ENCODE measurements around the gene MIPOL1. TPM values are rescaled to one million over a fixed set of nuclear protein-coding genes. Genes with fewer than 3 reads are reported as not detected.
A peak's percentile ranks its signal among the peaks of the same experiment; 100 is the strongest.

The MIPOL1 gene
- total and polyA plus RNA-seq, 2 of the 13 experiments (the other 11 are each of a cell fraction or from before 2014, with no cell fraction given): 8.6 to 34.2 TPM

DNA sequence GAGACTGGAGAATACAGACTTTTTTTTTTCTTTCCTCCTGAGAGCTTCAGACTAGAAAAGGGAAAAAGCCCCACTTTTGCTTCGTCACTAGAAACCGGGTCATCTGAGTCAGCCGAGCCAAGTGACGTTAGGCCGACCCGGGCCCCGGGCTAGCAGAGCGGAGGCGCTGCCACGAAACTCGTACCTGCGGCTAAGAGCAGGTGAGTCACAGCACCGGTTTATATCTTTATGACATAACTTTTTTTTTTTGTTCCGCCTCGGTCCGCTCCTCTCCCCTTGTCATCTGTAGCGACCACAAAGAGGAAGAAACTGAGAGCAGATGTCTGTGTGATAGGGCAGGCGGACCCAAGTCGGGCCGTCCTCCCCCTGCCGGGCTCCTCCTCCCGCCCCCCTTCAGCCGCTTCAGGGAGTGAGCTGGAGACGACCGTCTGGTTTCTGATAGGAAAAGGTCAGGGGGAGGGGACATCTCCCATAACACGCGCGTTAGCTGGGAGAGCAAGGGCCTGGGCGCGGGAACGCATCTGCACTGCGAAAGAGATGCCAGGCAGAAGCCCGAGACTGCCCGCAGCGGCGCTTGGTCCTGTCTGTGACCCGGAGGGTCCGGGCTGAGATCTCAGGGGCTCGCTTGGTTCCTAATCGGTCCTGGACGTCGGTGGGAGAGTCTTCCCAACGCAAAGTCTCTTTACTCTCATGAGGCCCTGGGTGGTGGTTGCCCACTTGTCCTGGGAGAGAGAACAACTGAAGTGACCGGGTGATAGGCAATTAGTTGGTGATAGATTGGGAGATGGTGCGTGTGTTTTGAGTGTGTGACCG is 398.3 kb downstream of the MIPOL1 start (continued):
- TF ChIP-seq SNAPC4 (CRISPR knock-in tag; IDR thresholded peaks at IDR 0.05) (peak; percentile 92), SNAI1 (CRISPR knock-in tag; IDR thresholded peaks at IDR 0.05; ENCODE audit: borderline replicate concordance) (peak; percentile 88), ZNF777 (CRISPR knock-in tag; IDR thresholded peaks at IDR 0.05) (peak; percentile 92), PHF5A (CRISPR knock-in tag; IDR thresholded peaks at IDR 0.05; ENCODE audit: low read depth, unreplicated experiment) (peak; percentile 68), GTF2F1 (IDR thresholded peaks at IDR 0.05; ENCODE audit: low read length) (no peak), ZFP91 (CRISPR knock-in tag; IDR thresholded peaks at IDR 0.05; ENCODE audit: borderline replicate concordance) (peak; percentile 96), PCBP1 (IDR thresholded peaks at IDR 0.05; ENCODE audit: borderline replicate concordance, low read depth, low read length) (no peak), SMAD9 (CRISPR knock-in tag; IDR thresholded peaks at IDR 0.05) (peak; percentile 19), JARID2 (CRISPR knock-in tag; IDR thresholded peaks at IDR 0.05; ENCODE audit: insufficient replicate concordance) (peak; percentile 49), ZNF224 (CRISPR knock-in tag; IDR thresholded peaks at IDR 0.05) (peak; percentile 98), SP5 (CRISPR knock-in tag; IDR thresholded peaks at IDR 0.05; ENCODE audit: borderline replicate concordance, low read depth) (peak; percentile 95), MBD4 (IDR thresholded peaks at IDR 0.05; ENCODE audit: borderline replicate concordance, low read length) (no peak), ZNF124 (CRISPR knock-in tag; IDR thresholded peaks at IDR 0.05) (peak; percentile 95), SAFB2 (CRISPR knock-in tag; IDR thresholded peaks at IDR 0.05; ENCODE audit: borderline replicate concordance, low read depth) (peak; percentile 60; the same call in 1 of the 2 replicates), ZNF143 (CRISPR knock-in tag; IDR thresholded peaks at IDR 0.05) (peak; percentile 66), IRF9 (CRISPR knock-in tag; IDR thresholded peaks at IDR 0.05; ENCODE audit: borderline replicate concordance) (peak; percentile 81; the same call in 1 of the 2 replicates), ZFAT (CRISPR knock-in tag; conservative IDR thresholded peaks at IDR 0.05) (peak; percentile 26)
- TF ChIP-seq, protein P1, sequence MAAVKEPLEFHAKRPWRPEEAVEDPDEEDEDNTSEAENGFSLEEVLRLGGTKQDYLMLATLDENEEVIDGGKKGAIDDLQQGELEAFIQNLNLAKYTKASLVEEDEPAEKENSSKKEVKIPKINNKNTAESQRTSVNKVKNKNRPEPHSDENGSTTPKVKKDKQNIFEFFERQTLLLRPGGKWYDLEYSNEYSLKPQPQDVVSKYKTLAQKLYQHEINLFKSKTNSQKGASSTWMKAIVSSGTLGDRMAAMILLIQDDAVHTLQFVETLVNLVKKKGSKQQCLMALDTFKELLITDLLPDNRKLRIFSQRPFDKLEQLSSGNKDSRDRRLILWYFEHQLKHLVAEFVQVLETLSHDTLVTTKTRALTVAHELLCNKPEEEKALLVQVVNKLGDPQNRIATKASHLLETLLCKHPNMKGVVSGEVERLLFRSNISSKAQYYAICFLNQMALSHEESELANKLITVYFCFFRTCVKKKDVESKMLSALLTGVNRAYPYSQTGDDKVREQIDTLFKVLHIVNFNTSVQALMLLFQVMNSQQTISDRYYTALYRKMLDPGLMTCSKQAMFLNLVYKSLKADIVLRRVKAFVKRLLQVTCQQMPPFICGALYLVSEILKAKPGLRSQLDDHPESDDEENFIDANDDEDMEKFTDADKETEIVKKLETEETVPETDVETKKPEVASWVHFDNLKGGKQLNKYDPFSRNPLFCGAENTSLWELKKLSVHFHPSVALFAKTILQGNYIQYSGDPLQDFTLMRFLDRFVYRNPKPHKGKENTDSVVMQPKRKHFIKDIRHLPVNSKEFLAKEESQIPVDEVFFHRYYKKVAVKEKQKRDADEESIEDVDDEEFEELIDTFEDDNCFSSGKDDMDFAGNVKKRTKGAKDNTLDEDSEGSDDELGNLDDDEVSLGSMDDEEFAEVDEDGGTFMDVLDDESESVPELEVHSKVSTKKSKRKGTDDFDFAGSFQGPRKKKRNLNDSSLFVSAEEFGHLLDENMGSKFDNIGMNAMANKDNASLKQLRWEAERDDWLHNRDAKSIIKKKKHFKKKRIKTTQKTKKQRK (IDR thresholded peaks at IDR 0.05; ENCODE audit: low read length): no peak
